HG02588 (cell line): ENCODE measurements around the gene ASTN2.

Experiments used
- ATAC-seq: cut with Tn5 transposase; IDR thresholded peaks from one replicate; pipeline ENCODE4 v1.9.1; 2021; ENCODE audit warnings: mild to moderate bottlenecking, moderate library complexity; ENCODE audit not compliant: unreplicated experiment

ASTN2 gene

GRCh38 chr9:117305454-117305853, 109.4 kb downstream of the ASTN2 start:
- no peak for ATAC-seq

GRCh38 chr9:117304549-117304948, 110.3 kb downstream of the ASTN2 start:
- no peak for ATAC-seq

GRCh38 chr9:117303643-117304230, 111.1 kb downstream of the ASTN2 start:
- ATAC-seq = no peak

GRCh38 chr9:117302487-117302886, 112.4 kb downstream of the ASTN2 start:
- no peak for ATAC-seq

GRCh38 chr9:117300371-117301110, 114.3 kb downstream of the ASTN2 start:
- ATAC-seq = no peak

- no peak for ATAC-seq
Measured at GRCh38 chr9:117296453-117296852, 118.4 kb downstream of the ASTN2 start.

GRCh38 chr9:117293206-117294114, 121.4 kb downstream of the ASTN2 start:
- ATAC-seq = no peak

- ATAC-seq = no peak
Measured at GRCh38 chr9:117290856-117291622, 123.8 kb downstream of the ASTN2 start.

- ATAC-seq = no peak
Measured at GRCh38 chr9:117290306-117290840, 124.5 kb downstream of the ASTN2 start.

- no peak for ATAC-seq
Measured at GRCh38 chr9:117286245-117286644, 128.6 kb downstream of the ASTN2 start.

GRCh38 chr9:117284414-117284813, 130.4 kb downstream of the ASTN2 start:
- ATAC-seq = no peak

- ATAC-seq = no peak
Measured at GRCh38 chr9:117282541-117282940, 132.3 kb downstream of the ASTN2 start.

- ATAC-seq = no peak
Measured at GRCh38 chr9:117278471-117279035, 136.3 kb downstream of the ASTN2 start.

GRCh38 chr9:117278020-117278419, 136.8 kb downstream of the ASTN2 start:
- no peak for ATAC-seq

GRCh38 chr9:117276444-117276843, 138.4 kb downstream of the ASTN2 start:
- ATAC-seq = no peak

GRCh38 chr9:117273612-117274011, 141.2 kb downstream of the ASTN2 start:
- ATAC-seq = no peak

GRCh38 chr9:117268847-117269446, 145.9 kb downstream of the ASTN2 start:
- ATAC-seq = no peak

- ATAC-seq = no peak
Measured at GRCh38 chr9:117266855-117267497, 147.9 kb downstream of the ASTN2 start.

GRCh38 chr9:117265253-117265652, 149.6 kb downstream of the ASTN2 start:
- no peak for ATAC-seq
